ENCODE data around the gene TRABD.

DNA sequence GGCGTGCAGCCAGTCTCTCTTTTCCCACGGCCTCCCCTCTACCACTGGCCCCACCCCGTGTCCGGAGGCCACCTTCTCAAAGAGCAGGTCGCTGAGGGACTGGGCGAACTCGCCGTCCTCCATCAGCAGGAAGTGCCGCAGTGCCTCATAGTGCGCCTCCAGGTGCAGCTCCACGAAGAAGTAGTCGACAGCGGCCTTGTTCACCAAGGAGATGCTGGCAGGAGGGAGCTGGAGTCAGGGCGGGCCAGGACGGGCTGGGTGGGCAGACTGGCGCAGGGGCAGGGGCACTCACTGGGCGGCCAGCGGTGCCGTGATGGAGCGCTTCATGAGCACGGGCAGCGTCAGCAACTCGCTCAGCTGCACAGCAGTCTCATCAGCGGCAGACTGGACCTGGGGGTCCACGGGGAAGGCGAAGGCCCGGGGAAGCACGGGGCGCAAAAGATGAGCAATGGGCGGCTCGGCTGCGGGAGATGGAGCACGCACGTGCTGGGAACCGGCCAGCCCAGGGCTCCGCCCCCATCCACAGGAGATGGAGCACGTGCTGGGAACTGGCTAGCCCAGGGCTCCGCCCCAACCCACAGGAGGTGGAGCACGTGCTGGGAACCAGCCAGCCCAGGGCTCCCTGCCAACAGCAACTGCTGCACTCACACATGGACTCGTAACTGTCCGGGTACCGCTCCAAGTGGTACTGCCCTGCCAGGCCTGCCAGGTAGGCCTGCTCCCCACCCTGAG is 33.4 kb downstream of the TRABD start:
- TF ChIP-seq, protein P1, sequence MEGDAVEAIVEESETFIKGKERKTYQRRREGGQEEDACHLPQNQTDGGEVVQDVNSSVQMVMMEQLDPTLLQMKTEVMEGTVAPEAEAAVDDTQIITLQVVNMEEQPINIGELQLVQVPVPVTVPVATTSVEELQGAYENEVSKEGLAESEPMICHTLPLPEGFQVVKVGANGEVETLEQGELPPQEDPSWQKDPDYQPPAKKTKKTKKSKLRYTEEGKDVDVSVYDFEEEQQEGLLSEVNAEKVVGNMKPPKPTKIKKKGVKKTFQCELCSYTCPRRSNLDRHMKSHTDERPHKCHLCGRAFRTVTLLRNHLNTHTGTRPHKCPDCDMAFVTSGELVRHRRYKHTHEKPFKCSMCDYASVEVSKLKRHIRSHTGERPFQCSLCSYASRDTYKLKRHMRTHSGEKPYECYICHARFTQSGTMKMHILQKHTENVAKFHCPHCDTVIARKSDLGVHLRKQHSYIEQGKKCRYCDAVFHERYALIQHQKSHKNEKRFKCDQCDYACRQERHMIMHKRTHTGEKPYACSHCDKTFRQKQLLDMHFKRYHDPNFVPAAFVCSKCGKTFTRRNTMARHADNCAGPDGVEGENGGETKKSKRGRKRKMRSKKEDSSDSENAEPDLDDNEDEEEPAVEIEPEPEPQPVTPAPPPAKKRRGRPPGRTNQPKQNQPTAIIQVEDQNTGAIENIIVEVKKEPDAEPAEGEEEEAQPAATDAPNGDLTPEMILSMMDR (conservative IDR thresholded peaks at IDR 0.05; ENCODE audit: low read length) = no peak
- TF ChIP-seq EZH2phosphoT487 (IDR thresholded peaks at IDR 0.05; ENCODE audit: borderline replicate concordance) = no peak

Measured in Loucy (cell line).